PC-9 (cell line): Measurements from ENCODE around the gene CFAP46.

Source experiments
- CTCF ChIP-seq: fragments of 200-600 bp; sonication (generic); conservative IDR thresholded peaks from 2 replicates; pipeline ENCODE4 v1.6.1; 2017; ENCODE audit warnings: mixed run types, antibody characterized with exemption, mild to moderate bottlenecking, moderate library complexity
- EZH2 ChIP-seq: fragments of 200-600 bp; sonication (generic); IDR thresholded peaks from 2 replicates; pipeline ENCODE4 v1.8.0; 2017; ENCODE audit warnings: antibody characterized with exemption, low read depth

GRCh38 chr10:132806561-132807003, 135.8 kb downstream of the CFAP46 start:
- TF ChIP-seq CTCF = no peak
- no peak for TF ChIP-seq EZH2
